Peyer's patch (tissue), 4 donors: ENCODE measurements around the gene AZIN2.

Experiments used
- POLR2A ChIP-seq, 2 donors: fragments of 450-650 bp; IDR thresholded peaks; one replicate each; pipeline ENCODE4 v1.5.1; 2017; ENCODE audit warnings: antibody characterized with exemption in 2 of 2, mild to moderate bottlenecking in 2 of 2, moderate library complexity in 2 of 2
- TF ChIP-seq, protein P1 (sequence below), 6 experiments: fragments of 450-650 bp in 4 of 6; fragments of 200-600 bp in 2 of 6; sonication (generic) in 1 of 6; IDR thresholded peaks; one replicate each; pipeline ENCODE4 v1.5.1; 2017 to 2019; ENCODE audit warnings: antibody characterized with exemption in 6 of 6, mild to moderate bottlenecking in 3 of 6, moderate library complexity in 1 of 6

DNA sequence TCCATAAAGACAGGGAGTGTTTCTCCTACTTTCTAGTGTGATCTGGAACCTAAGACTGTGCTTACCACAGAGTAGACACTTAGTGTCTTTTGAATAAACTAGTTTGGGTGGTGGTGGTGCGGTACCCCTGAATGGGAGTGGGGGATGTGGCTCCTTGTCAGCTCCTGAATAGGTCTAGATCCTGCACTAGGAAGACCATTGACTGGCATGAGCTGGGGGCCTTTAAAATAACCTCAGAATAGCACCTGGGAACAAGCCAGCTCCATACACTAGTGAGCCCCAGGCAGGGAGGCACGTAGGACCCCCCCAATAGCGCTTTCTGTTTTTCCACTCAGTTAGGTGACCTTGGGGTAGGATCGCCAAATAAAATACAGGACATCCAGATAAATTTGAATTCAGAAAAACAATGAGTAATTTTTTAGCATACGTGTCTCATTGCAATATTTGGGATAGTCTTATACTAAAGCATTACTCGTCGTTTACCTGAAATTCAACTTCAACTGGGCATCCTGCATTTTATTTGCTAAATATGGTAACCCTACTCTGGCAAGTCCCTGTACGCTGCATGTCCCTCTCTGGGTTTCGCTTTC, 45.6 kb downstream of the AZIN2 start:
- TF ChIP-seq, protein P1, sequence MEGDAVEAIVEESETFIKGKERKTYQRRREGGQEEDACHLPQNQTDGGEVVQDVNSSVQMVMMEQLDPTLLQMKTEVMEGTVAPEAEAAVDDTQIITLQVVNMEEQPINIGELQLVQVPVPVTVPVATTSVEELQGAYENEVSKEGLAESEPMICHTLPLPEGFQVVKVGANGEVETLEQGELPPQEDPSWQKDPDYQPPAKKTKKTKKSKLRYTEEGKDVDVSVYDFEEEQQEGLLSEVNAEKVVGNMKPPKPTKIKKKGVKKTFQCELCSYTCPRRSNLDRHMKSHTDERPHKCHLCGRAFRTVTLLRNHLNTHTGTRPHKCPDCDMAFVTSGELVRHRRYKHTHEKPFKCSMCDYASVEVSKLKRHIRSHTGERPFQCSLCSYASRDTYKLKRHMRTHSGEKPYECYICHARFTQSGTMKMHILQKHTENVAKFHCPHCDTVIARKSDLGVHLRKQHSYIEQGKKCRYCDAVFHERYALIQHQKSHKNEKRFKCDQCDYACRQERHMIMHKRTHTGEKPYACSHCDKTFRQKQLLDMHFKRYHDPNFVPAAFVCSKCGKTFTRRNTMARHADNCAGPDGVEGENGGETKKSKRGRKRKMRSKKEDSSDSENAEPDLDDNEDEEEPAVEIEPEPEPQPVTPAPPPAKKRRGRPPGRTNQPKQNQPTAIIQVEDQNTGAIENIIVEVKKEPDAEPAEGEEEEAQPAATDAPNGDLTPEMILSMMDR (IDR thresholded peaks at IDR 0.05): no peak
- TF ChIP-seq POLR2A (IDR thresholded peaks at IDR 0.05): no peak
